GM19372 (cell line): ENCODE data around the gene PHLDB3.
"Not testable (repeated sequence)": the region's sequence is repeated elsewhere in the genome, so short reads cannot be mapped to it uniquely, and the experiment has no call there.

Experiments used
- ATAC-seq: cut with Tn5 transposase; IDR thresholded peaks from one replicate; pipeline ENCODE4 v1.9.1; 2021; ENCODE audit warnings: mild to moderate bottlenecking, low read depth, moderate library complexity; ENCODE audit not compliant: unreplicated experiment

Gene PHLDB3

GRCh38 chr19:43527860-43528622 is 23.5 kb upstream of the PHLDB3 start:
- no peak for ATAC-seq

GRCh38 chr19:43526884-43527859 is 22.6 kb upstream of the PHLDB3 start, which contains the start of gene ETHE1:
Gene ETHE1 (minus strand): TSS chr19:43527201. CDS start chr19:43527177, 24 bp downstream.
- ATAC-seq = peak; percentile 66

- peak; percentile 12 for ATAC-seq
Measured at GRCh38 chr19:43525836-43526771, 21.6 kb upstream of the PHLDB3 start.

- no peak for ATAC-seq
Measured at GRCh38 chr19:43524922-43525835, 20.6 kb upstream of the PHLDB3 start.

- ATAC-seq = not testable (repeated sequence)
Measured at GRCh38 chr19:43523696-43524095, 19.1 kb upstream of the PHLDB3 start.

GRCh38 chr19:43522929-43523328 is 18.4 kb upstream of the PHLDB3 start:
- no peak for ATAC-seq

GRCh38 chr19:43519436-43520088 is 15.0 kb upstream of the PHLDB3 start:
- no peak for ATAC-seq

- ATAC-seq = no peak
Measured at GRCh38 chr19:43518051-43518450, 13.5 kb upstream of the PHLDB3 start.

- not testable (repeated sequence) for ATAC-seq
Measured at GRCh38 chr19:43512399-43512798, 7.9 kb upstream of the PHLDB3 start.

GRCh38 chr19:43511324-43511723 is 6.8 kb upstream of the PHLDB3 start:
- no peak for ATAC-seq

- ATAC-seq = no peak
Measured at GRCh38 chr19:43510713-43511112, 6.2 kb upstream of the PHLDB3 start.

- ATAC-seq = no peak
Measured at GRCh38 chr19:43507880-43508279, 3.3 kb upstream of the PHLDB3 start.

GRCh38 chr19:43506629-43507028 is 2.1 kb upstream of the PHLDB3 start:
- no peak for ATAC-seq

GRCh38 chr19:43505941-43506340 is 1.4 kb upstream of the PHLDB3 start:
- no peak for ATAC-seq

- ATAC-seq = no peak
Measured at GRCh38 chr19:43505186-43505456, 575 bp upstream of the PHLDB3 start.

GRCh38 chr19:43503501-43504425 is 783 bp downstream of the PHLDB3 start:
- ATAC-seq = peak; percentile 85

- ATAC-seq = no peak
Measured at GRCh38 chr19:43502419-43502976, 2.0 kb downstream of the PHLDB3 start.
